ENCODE results near the gene CASP9. TPM values are rescaled to one million over a fixed set of nuclear protein-coding genes. Genes with fewer than 3 reads are reported as not detected.

Gene CASP9
- total and polyA plus RNA-seq, 2 of the 13 experiments (the other 11 are each of a cell fraction or from before 2014, with no cell fraction given): 8.5 to 11.5 TPM

DNA sequence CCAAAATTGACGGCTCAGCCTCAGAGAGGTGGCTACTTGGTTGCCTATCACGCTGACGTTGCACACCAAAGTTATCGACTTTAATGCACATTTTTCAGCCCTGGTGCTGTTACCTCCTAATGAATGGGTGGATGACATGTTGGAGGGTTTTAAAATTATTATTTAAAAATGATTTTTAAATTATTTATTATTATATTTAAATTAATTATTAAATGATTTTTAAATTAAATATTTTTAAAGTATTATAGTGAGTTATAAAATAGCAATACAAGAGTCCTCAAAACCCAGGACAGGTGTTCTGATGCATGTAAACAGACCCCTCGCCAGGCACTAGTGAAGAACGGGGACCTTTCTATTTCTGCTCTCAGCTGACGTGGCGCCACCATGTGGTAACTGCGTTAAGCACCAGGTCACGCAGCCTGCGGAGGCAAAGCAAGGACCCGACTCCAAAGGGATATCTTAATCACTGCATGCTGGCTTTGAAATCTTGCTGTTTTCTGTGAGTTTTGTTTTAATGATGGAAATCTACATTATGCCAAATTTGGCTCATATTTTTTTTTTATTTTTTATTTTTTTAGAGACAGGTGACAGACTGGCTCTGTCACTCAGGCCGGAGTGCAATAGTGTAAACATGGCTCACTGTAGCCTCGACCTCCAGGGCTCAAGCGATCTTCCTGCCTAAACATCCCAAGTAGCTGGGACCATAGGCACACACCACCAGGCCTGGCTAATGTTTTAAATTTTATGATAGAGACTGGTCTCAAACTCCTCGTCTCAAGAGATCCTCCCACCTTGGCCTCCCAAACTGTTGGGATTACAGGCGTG lies 22.6 kb downstream of the CASP9 start:
- intact Hi-C loops (cut with micrococcal nuclease; ENCODE audit: unreplicated experiment) (no loop called here), in situ Hi-C loops (cut with HindIII; ENCODE audit: extremely low pct_ligation_motif_present, low pct_unique_long_range_greater_than_20kb) (no loop called here)
- Histone ChIP-seq H3K36me3 (replicated peaks in 1 of 2; ENCODE audit: control insufficient read depth in 1 of 2, insufficient read depth in 2 of 2, low read length in 2 of 2) (peaks cover 2 to 17% of the 10 kb centered on the region in 2 experiments; a peak in 1 of 5 replicates), H4K20me1 (ENCODE audit: insufficient read depth, low read length) (no peaks in the 10 kb centered on the region), H3K4me2 (ENCODE audit: low read depth, low read length) (no peak overlapping the region), H3K79me2 (ENCODE audit: insufficient read depth, low read length) (no peaks in the 10 kb centered on the region), H2AFZ (ENCODE audit: low read length) (no peak overlapping the region), H3K4me3 (replicated peaks in 1 of 3; ENCODE audit: insufficient read depth in 1 of 3, low read depth in 2 of 3, low read length in 3 of 3) (no peak overlapping the region), H3K4me1 (ENCODE audit: insufficient read depth, low read length) (peaks cover 7% of the 10 kb centered on the region; the same call in 1 of the 2 replicates), H3K9me3 (ENCODE audit: low read length) (no peaks in the 10 kb centered on the region), H3K9ac (ENCODE audit: insufficient read depth, low read depth, low read length) (no peak overlapping the region), H3K27me3 (ENCODE audit: control insufficient read depth in 1 of 2, insufficient read depth in 2 of 2, low read length in 2 of 2) (no peaks in the 10 kb centered on the region), H3K27ac (ENCODE audit: extremely low read length, insufficient read depth, low read length) (no peak overlapping the region)
- ChIA-PET POLR2A (no interaction called here), CTCF (ENCODE audit: low intra/inter-chr PET ratio, low total read pairs) (interaction anchor here (1.1 kb wide), 1 partner anchor 178 kb away, joined by 5 read pairs; no protein-coding TSS in a partner anchor)
- peak; percentile 55 for DNase-seq (ENCODE audit: low spot score)
- TF ChIP-seq STAG1 (CRISPR knock-in tag; IDR thresholded peaks at IDR 0.05): peak; percentile 67
- TF ChIP-seq RAD21 (CRISPR knock-in tag; IDR thresholded peaks at IDR 0.05): peak; percentile 51; the same call in 1 of the 2 replicates
- TF ChIP-seq ZNF136 (CRISPR knock-in tag; IDR thresholded peaks at IDR 0.05; ENCODE audit: low read depth): no peak
- no peak for TF ChIP-seq DMAP1 (CRISPR knock-in tag; IDR thresholded peaks at IDR 0.05)
- TF ChIP-seq GPN1 (CRISPR knock-in tag; IDR thresholded peaks at IDR 0.05; ENCODE audit: borderline replicate concordance): no peak
- no peak for TF ChIP-seq PTBP1 (IDR thresholded peaks at IDR 0.05; ENCODE audit: low read depth, low read length, poor library complexity, severe bottlenecking)
- no peak for TF ChIP-seq SP5 (CRISPR knock-in tag; IDR thresholded peaks at IDR 0.05; ENCODE audit: borderline replicate concordance, low read depth)
- no peak for TF ChIP-seq ZNF543 (CRISPR knock-in tag; IDR thresholded peaks at IDR 0.05)
- TF ChIP-seq ZNF644 (CRISPR knock-in tag; IDR thresholded peaks at IDR 0.05; ENCODE audit: low read depth): no peak
- no peak for TF ChIP-seq KLF9 (CRISPR knock-in tag; IDR thresholded peaks at IDR 0.05; ENCODE audit: low read depth)
- no peak for TF ChIP-seq YEATS2 (CRISPR knock-in tag; IDR thresholded peaks at IDR 0.05; ENCODE audit: borderline replicate concordance)
- TF ChIP-seq XRCC5 (optimal IDR thresholded peaks at IDR 0.05; ENCODE audit: low read length): peak; percentile 19
- TF ChIP-seq, protein P1, sequence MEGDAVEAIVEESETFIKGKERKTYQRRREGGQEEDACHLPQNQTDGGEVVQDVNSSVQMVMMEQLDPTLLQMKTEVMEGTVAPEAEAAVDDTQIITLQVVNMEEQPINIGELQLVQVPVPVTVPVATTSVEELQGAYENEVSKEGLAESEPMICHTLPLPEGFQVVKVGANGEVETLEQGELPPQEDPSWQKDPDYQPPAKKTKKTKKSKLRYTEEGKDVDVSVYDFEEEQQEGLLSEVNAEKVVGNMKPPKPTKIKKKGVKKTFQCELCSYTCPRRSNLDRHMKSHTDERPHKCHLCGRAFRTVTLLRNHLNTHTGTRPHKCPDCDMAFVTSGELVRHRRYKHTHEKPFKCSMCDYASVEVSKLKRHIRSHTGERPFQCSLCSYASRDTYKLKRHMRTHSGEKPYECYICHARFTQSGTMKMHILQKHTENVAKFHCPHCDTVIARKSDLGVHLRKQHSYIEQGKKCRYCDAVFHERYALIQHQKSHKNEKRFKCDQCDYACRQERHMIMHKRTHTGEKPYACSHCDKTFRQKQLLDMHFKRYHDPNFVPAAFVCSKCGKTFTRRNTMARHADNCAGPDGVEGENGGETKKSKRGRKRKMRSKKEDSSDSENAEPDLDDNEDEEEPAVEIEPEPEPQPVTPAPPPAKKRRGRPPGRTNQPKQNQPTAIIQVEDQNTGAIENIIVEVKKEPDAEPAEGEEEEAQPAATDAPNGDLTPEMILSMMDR (CRISPR knock-in tag; IDR thresholded peaks at IDR 0.05): peak; percentile 80
- no peak for TF ChIP-seq CBX5 (CRISPR knock-in tag; IDR thresholded peaks at IDR 0.05; ENCODE audit: borderline replicate concordance)
- no peak for TF ChIP-seq CC2D1A (CRISPR knock-in tag; IDR thresholded peaks at IDR 0.05)
- TF ChIP-seq SMC3 (IDR thresholded peaks at IDR 0.05; ENCODE audit: low read length): peak; percentile 74
- no peak for TF ChIP-seq SRY (CRISPR knock-in tag; IDR thresholded peaks at IDR 0.05)
- no peak for TF ChIP-seq SOX6 (IDR thresholded peaks at IDR 0.05)
- TF ChIP-seq SOX6 (CRISPR knock-in tag; IDR thresholded peaks at IDR 0.05): no peak
- TF ChIP-seq REPIN1 (CRISPR knock-in tag; IDR thresholded peaks at IDR 0.05; ENCODE audit: borderline replicate concordance, low read depth): no peak
- peak; percentile 48 for FAIRE-seq
- no TSS peak for BruUV-seq (replicated peaks)
- WGBS (ENCODE audit: low lambda C conversion rate): 56% methylated on average over 17 of the region's 17 CpGs
- ATAC-seq: peak; percentile 86

Data from HepG2 (cell line).